ENCODE data around the gene PDE6C. TPM values are rescaled to one million over a fixed set of nuclear protein-coding genes. Genes with fewer than 3 reads are reported as not detected.
"Not testable (repeated sequence)": the region's sequence is repeated elsewhere in the genome, so short reads cannot be mapped to it uniquely, and the experiment has no call there.

The PDE6C gene
- total RNA-seq, 1 experiment from 2014 or later, result not detected

GRCh38 chr10:93687737-93688136, 75.4 kb downstream of the PDE6C start (continued):
- no peak for TF ChIP-seq E2F5 (CRISPR knock-in tag; IDR thresholded peaks at IDR 0.05)
- no peak for TF ChIP-seq OVOL2 (CRISPR knock-in tag; IDR thresholded peaks at IDR 0.05; ENCODE audit: borderline replicate concordance)
- TF ChIP-seq ZNF423 (CRISPR knock-in tag; IDR thresholded peaks at IDR 0.05), result no peak
- no peak for TF ChIP-seq ELF4 (CRISPR knock-in tag; IDR thresholded peaks at IDR 0.05; ENCODE audit: low read depth)
- TF ChIP-seq KAT7 (CRISPR knock-in tag; IDR thresholded peaks at IDR 0.05; ENCODE audit: borderline replicate concordance), result no peak
- TF ChIP-seq HMGXB4 (CRISPR knock-in tag; IDR thresholded peaks at IDR 0.05), result no peak
- TF ChIP-seq FOXP4 (CRISPR knock-in tag; IDR thresholded peaks at IDR 0.05), result no peak
- no peak for TF ChIP-seq ZNF263 (CRISPR knock-in tag; IDR thresholded peaks at IDR 0.05; ENCODE audit: low read depth)

- TF ChIP-seq GTF2I (CRISPR knock-in tag; conservative IDR thresholded peaks at IDR 0.05), result no peak
- Mint-ChIP-seq H3K27ac (no peak overlapping the region), H3K27me3 (ENCODE audit: low read depth) (no peaks in the 10 kb centered on the region), H3K36me3 (peaks cover 37% of the 10 kb centered on the region), H3K9me3 (no peaks in the 10 kb centered on the region), H3K4me1 (peaks cover 9% of the 10 kb centered on the region), H3K4me3 (no peak overlapping the region)
- no peak for ATAC-seq
- CTCF ChIA-PET, result interaction anchor here (0.7 to 1.6 kb wide), 3 partner anchors 141 to 306 kb away, joined by 3 to 5 read pairs (median 4); no protein-coding TSS in a partner anchor
- POLR2A ChIA-PET, result no interaction called here
- DNase-seq (ENCODE audit: low spot score), result no peak
These were observed 83.4 kb downstream of the PDE6C start for GRCh38 chr10:93695740-93696139.

- CTCF ChIA-PET, result interaction anchor here (1.3 kb wide), 1 partner anchor 154 kb away, joined by 4 read pairs; no protein-coding TSS in a partner anchor
- ATAC-seq, result not testable (repeated sequence)
- peaks cover 35% of the 10 kb centered on the region for H3K36me3 Mint-ChIP-seq
These were observed 84.2 kb downstream of the PDE6C start for GRCh38 chr10:93696582-93696981.

GRCh38 chr10:93697207-93697606, 84.9 kb downstream of the PDE6C start:
- DNase-seq (ENCODE audit: low spot score), result no peak
- peaks cover 12% of the 10 kb centered on the region for H3K4me1 Mint-ChIP-seq

More at GRCh38 chr10:93696582-93696981, 84.2 kb downstream of the PDE6C start:
- H3K4me1 Mint-ChIP-seq, result peaks cover 12% of the 10 kb centered on the region
- H3K4me3 Mint-ChIP-seq; H3K9me3 Mint-ChIP-seq; H3K27ac Mint-ChIP-seq; POLR2A ChIA-PET; DNase-seq (ENCODE audit: low spot score); H3K27me3 Mint-ChIP-seq (ENCODE audit: low read depth): not testable (repeated sequence)

More at GRCh38 chr10:93697207-93697606, 84.9 kb downstream of the PDE6C start:
- Mint-ChIP-seq H3K9me3 (no peaks in the 10 kb centered on the region), H3K27me3 (ENCODE audit: low read depth) (no peaks in the 10 kb centered on the region), H3K27ac (no peak overlapping the region), H3K36me3 (peaks cover 32% of the 10 kb centered on the region), H3K4me3 (no peak overlapping the region)
- 0 out of 2 replicates have a peak, but pooled peaks have one; percentile 22 for ATAC-seq
- CTCF ChIA-PET, result interaction anchor here (0.6 to 2.0 kb wide), 6 partner anchors 48 to 498 kb away, joined by 3 to 6 read pairs (median 4); no protein-coding TSS in a partner anchor
- POLR2A ChIA-PET, result no interaction called here
- TF ChIP-seq PRDM15 (CRISPR knock-in tag; IDR thresholded peaks at IDR 0.05) (no peak), ZNF416 (CRISPR knock-in tag; IDR thresholded peaks at IDR 0.05) (no peak), ZNF219 (CRISPR knock-in tag; IDR thresholded peaks at IDR 0.05; ENCODE audit: borderline replicate concordance) (no peak), FOXJ3 (CRISPR knock-in tag; IDR thresholded peaks at IDR 0.05; ENCODE audit: borderline replicate concordance) (no peak), FOXP4 (CRISPR knock-in tag; IDR thresholded peaks at IDR 0.05) (no peak), GTF2I (CRISPR knock-in tag; conservative IDR thresholded peaks at IDR 0.05) (no peak), ZMAT4 (CRISPR knock-in tag; IDR thresholded peaks at IDR 0.05) (no peak), ATF6 (CRISPR knock-in tag; IDR thresholded peaks at IDR 0.05) (no peak), NFYB (CRISPR knock-in tag; conservative IDR thresholded peaks at IDR 0.05; ENCODE audit: low read depth) (no peak)
